GM19438 (cell line): ENCODE results near the gene ZNF521.

Source experiments
- ATAC-seq: cut with Tn5 transposase; IDR thresholded peaks from one replicate; pipeline ENCODE4 v1.9.1; 2021; ENCODE audit warnings: low read depth; ENCODE audit not compliant: unreplicated experiment

The ZNF521 gene

DNA sequence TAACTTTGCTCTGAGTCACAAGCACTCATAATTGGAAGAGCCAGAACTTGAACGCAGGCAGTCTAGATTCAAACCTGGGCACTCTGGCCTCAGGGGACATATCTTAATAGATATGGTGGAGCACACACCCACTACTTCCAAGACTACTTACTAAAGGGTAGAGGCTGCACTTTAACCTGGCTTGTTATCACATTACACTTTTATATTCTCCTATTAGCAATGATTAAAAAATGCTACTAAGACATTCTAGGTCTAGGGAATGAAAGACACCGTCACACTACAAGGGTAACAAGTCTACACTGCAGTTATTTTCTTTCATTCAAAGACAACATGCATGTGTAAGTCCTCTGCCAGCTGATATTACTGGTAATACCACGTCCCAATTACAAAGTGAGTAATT lies 258.8 kb downstream of the ZNF521 start:
- no peak for ATAC-seq

GRCh38 chr18:25089470-25089869 lies 262.5 kb downstream of the ZNF521 start:
- ATAC-seq, result no peak

DNA sequence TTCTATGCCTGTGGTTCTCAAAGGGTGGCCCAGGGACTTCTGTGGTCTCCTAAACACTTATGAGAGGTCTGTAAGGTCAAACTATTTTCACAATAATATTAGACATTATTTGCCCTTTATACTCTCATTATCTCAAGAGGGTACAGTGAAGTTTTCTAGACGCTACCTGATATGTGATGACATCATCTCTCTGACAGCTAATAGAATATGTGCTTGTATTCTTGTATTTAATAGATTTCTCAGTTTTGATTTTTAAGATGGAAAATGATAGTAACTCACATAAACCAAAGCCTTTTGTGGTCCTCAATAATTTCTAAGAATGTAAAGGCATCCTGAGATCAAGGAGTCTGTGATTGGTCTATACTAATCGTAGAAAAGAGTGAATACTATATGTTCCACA lies 265.1 kb downstream of the ZNF521 start:
- no peak for ATAC-seq

DNA sequence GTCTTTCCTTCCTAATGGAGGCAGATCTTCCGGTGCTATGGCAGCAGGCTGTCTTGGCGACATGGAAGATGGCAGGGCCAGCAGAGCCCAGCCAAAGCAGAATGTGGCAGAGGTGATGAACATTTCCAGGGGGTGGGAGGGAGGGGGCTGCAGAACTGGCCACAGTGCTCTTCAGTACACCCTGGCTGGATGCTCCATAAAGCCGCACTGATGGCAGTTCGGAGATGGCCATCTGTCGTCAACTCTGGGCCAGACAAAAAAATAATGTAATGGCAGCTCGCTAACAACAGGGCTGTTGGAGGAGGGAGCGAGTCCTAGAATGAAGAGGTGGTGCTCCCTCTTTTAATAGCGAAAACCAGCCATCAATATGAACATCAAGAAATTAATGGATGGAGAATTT lies 271.0 kb downstream of the ZNF521 start:
- no peak for ATAC-seq

DNA sequence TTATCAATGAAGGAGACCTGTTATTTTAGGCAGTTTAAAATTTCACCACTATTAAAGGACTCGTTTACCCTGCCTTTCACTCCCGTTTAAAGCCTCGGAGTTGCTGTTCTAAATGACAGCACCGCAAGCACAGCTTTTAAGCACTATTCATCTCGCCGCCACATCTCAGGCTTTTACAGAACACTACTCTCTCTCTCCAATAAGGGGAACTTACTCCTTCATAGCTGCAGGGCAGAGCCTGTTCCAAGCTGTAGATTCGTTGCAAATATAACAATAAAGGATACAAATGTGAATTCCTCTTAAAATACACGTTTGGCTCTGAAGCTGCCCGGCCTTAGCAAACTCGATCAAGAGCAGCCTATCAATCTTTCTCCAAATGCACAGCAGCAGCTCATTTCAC lies 271.8 kb downstream of the ZNF521 start:
- ATAC-seq, result no peak

- ATAC-seq, result no peak
Measured at GRCh38 chr18:25077944-25078723, 273.8 kb downstream of the ZNF521 start.

DNA sequence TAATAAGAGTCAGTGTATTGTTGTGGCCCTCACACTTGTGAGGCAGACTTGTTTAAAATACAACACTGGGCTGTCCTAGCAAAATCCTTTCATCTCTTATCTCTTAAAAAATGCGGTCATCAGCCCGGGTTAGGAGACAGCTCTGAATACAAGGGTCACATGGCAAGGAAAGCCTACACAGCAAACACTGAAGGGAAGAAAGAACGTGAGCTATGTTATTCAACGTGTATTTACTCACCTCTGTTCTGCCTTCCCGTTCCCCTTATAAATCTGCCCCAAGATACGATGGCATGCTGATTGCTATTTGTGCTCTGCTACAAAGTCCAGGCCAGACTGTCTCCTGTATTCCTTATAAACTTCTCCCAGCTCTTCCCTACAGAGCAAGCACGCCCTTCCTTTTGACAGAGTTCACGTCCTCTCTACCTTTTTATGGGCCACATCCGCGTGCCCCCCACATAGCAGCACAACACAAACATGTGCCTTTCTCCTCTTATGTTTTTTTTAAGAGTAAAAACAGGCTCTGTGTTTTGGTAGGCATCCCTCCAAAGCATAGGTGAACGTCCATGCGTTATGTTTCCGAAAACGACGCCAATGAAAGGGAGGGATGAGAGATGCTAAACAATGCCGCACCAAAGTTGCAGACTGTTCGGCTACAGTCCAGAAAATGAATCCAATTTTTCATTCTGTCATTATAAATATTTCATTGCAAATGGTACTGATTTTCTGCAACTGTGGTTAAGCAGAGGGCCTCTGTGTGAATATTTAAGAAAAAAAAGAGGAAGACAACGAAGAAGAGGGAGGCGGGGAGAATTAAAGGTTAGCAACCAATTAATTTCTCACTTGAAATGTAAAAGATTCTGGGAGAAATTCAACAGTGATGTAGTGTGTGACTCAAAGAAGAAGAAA lies 274.7 kb downstream of the ZNF521 start:
- ATAC-seq, result no peak

- no peak for ATAC-seq
Measured at GRCh38 chr18:25075783-25076182, 276.2 kb downstream of the ZNF521 start.

DNA sequence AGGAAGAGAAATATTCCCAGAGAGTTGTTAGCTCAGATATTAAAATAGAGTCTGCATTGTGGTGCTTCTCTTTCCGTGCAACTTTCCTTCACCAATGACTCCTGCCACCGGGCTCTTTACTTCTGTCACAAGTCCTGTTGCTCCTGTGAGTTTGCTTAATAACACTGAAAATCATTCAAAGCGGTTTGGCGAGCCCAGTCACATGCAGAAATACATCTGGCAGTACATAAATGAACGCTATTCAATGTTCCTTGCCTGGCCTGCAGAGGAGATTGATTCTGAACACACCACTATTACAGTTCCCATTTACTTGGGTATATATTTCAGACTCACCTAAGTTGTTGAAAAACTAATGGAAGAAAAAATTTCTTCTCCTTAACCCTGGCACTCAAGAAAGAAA lies 276.6 kb downstream of the ZNF521 start:
- no peak for ATAC-seq

DNA sequence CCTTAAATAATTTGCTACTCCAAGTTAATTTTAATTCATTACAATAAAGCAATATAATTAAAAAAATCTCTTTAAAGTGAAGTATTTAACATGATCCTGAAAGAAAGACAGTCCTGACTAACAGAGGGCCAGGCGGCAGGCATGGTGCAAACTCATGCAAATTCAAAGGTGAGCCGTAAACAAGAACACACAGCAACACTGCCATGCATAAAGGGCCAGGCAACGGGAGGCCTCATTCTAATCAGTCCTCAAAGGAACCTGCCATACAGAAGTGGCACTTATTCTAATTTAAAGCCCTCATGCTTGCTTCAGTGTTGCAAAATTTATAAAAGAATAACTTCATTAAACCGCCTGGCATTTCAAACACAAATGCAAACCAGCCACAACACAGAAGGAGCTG lies 277.0 kb downstream of the ZNF521 start:
- ATAC-seq, result no peak

DNA sequence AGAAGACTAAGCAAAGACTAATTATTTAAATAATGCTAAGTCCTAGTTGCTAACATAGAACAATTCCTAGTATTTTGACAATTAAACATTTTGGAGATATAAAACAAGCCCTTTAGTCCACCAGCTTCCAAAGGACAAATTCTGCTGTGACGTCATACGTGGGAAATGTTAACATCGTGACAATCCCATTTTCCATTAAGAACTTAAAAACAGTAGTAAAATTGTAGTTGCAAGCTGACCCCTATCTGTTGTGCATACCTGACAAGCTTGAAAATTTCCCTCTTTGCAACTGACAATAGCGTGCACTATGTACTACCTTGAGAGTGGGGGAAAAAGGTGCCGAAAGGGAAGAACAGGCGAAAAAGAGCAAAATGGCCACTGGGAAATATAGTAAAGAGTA lies 279.8 kb downstream of the ZNF521 start:
- ATAC-seq, result no peak

DNA sequence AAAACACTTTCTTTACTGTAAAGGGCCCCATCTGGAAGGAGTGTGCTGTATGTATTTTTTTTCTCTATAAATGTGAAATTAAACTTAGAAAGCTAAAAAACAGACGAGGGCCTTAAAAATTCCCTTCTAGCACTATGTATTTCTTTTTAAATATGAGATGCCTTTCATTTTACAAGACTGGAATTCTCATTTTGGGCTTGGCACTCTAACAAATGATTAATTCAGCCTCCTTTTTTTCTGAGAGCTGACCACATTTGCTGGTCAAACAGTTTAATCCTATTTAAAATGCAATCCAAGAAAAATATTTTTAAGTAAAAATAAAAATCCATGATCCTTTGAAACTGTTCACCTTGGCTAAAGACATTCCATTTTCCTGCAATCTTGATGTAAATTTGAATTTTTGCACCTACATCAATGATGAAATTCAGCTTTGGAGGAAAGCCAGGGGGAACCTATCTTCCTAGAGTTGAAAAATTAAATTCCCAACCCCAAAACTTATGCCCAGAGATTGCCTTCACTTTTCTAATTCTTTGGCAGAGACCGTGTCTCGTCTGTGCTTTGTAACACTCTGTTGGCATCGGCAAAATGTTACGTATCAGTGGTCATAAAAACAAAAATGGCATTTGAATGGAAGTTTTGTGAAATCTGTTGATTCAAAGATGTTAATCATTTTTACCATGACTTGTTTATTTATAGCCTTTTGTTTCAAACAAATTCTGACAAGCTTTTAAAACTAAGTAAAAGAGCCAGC lies 284.5 kb downstream of the ZNF521 start:
- ATAC-seq, result no peak

DNA sequence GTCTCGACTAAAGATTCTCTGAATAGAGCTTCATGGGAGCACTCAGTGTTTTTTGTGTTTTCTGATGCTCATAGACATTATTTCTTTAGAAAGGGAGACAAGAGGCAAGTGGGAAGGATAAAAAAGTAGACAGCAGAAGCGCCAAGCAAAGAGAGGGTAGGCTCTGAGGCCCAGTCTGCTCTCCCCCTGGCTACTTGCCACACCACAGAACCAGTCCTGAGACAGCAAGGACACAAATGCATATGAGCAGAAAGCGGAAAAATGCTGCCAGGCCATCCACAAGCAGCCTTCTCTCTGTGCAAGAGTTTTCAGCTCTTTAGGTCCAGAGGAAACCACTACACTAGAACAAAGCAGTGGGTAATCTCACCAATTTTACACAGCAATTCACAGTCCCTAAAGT lies 285.4 kb downstream of the ZNF521 start:
- ATAC-seq, result no peak

- no peak for ATAC-seq
Measured at GRCh38 chr18:25062720-25063119, 289.2 kb downstream of the ZNF521 start.

DNA sequence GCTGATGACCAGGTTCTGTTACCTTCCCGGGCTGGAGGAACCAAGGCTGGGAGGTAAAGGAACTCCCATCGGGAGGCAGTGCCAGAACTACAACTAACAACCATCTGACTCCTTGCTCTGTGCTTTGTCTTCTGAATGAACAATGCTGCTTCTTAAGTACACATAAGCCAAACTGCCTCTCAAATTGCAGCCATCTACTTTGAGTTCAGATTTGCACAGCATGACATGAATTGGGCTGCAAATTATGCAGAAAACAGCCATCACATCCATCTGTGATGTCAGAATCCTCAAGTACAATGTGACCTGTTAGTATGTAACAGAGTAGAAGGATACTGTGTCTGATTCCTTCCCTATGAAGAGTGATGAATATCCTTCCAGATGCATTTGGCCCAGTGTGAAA lies 290.6 kb downstream of the ZNF521 start:
- no peak for ATAC-seq

DNA sequence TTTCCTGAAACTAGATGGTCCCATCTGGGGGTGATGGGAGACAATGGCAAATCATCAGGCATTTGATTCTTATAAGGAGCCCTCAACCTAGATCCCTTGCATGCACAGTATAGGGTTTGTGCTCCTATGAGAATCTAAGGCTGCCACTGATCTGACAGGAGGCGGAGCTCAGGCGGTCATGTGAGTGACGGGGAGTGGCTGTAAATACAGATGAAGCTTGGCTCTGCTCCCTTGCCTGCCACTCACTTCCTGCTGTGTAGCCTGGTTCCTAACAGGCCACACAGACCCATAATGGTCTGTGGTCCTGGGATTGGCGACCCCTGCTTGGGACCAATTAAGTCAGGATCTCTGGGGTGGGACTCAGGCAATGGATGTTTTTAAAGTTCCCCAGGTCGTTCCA lies 293.4 kb downstream of the ZNF521 start:
- no peak for ATAC-seq

GRCh38 chr18:25057491-25058050 lies 294.4 kb downstream of the ZNF521 start:
- ATAC-seq, result no peak

DNA sequence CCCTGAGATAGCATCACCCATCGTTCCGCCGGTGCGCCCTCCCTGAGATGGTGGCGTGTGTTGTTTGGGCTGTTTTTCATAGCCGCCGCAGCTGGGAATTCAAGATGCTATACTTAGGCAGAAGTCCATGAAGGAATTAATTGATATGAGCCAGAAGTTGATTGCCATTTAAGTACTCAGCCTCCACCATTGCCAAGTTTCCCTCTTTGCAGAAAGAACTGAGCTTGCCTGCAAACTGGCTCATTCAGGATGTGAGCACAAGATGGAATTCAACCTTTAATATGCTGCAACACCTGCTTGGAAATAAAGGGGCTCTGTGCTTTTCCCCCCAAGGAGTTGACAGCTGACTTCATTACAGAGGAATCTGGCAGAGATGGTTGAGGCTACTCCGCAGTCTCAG lies 295.5 kb downstream of the ZNF521 start:
- no peak for ATAC-seq

DNA sequence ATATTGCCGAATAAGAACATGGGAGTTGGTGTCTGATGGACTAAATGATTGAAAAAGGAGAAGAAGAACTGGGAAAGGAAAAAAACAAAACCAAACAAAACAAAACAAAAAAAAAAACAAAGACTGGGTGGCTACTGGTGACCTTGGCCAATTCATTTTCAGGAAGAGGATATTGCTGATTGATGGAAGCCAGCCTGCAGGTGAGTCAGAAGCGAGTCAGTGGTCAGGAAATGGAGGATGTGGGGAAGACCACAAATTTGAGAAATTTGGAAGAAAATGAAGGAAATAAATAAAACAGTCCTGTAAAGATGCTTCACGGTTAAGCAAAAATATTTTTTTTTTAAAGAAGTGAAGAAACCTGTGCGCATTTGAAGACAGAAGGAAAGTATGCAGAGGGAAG lies 296.9 kb downstream of the ZNF521 start:
- no peak for ATAC-seq

DNA sequence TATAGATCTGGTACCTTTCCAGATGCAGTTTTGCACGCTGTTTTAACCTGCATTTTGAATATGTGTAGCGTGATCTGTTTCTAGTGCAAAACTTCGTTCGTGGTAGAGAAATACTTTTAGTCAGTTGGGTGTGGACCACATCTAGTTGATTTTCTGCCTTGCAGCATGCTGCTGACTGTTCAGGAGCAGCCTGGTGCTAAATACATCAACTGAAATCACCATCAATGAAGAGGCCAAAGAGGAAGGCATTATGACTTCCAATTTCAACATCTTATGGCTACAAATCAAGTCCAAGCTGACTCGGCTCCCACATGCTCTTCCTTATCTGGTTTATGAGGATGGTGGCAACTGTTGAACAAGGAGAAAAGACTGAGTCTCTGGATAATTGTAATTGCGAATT lies 298.5 kb downstream of the ZNF521 start:
- ATAC-seq, result no peak

GRCh38 chr18:25052511-25052921 lies 299.4 kb downstream of the ZNF521 start:
- no peak for ATAC-seq
